Loucy (cell line): Measurements from ENCODE around the gene EFCAB5.

Experiments
- H2AFZ ChIP-seq: fragments of 200-600 bp; sonication (generic); 2 replicates; pipeline ENCODE4 v1.6.0; 2016; ENCODE audit warnings: antibody characterized with exemption, mild to moderate bottlenecking, low read length, moderate library complexity
- H3F3A ChIP-seq: fragments of 200-600 bp; 2 replicates; pipeline ENCODE4 v1.6.0; 2016; ENCODE audit warnings: antibody characterized with exemption, low read depth, mild to moderate bottlenecking
- H3K27me3 ChIP-seq: fragments of 200-600 bp; sonication (generic); 2 replicates; pipeline ENCODE4 v1.6.1; 2014; ENCODE audit warnings: low read length, mild to moderate bottlenecking; ENCODE audit not compliant: insufficient read depth, poor library complexity, severe bottlenecking
- H3K36me3 ChIP-seq: fragments of 200-600 bp; sonication (generic); 2 replicates; pipeline ENCODE4 v1.6.1; 2016; ENCODE audit warnings: low read length; ENCODE audit not compliant: insufficient read depth
- H3K4me1 ChIP-seq: fragments of 200-600 bp; sonication (generic); 2 replicates; pipeline ENCODE4 v1.5.1; 2014; ENCODE audit warnings: low read length, mild to moderate bottlenecking; ENCODE audit not compliant: insufficient read depth, poor library complexity, severe bottlenecking
- H3K4me2 ChIP-seq: fragments of 200-600 bp; sonication (generic); 2 replicates; pipeline ENCODE4 v1.6.0; 2014; ENCODE audit warnings: antibody characterized with exemption, low read length, low read depth, mild to moderate bottlenecking; ENCODE audit not compliant: poor library complexity, severe bottlenecking
- H3K4me3 ChIP-seq: fragments of 200-600 bp; sonication (generic); 2 replicates; pipeline ENCODE4 v1.5.1; 2014; ENCODE audit warnings: low read length, mild to moderate bottlenecking, mixed read lengths; ENCODE audit not compliant: poor library complexity, severe bottlenecking
- H3K79me2 ChIP-seq: fragments of 200-600 bp; sonication (generic); 2 replicates; pipeline ENCODE4 v1.6.1; 2014; ENCODE audit warnings: low read length; ENCODE audit not compliant: insufficient read depth
- H3K9ac ChIP-seq: fragments of 200-600 bp; sonication (generic); 2 replicates; pipeline ENCODE4 v1.6.0; 2014; ENCODE audit warnings: mild to moderate bottlenecking, low read depth, low read length, moderate library complexity; ENCODE audit not compliant: poor library complexity, severe bottlenecking
- H3K9me2 ChIP-seq: fragments of 200-600 bp; sonication (generic); replicated peaks from 2 replicates; pipeline ENCODE4 v1.6.1; 2016; ENCODE audit warnings: low read depth, low read length, mixed read lengths
- H3K9me3 ChIP-seq: fragments of 200-600 bp; sonication (generic); 2 replicates; pipeline ENCODE4 v1.6.1; 2014; ENCODE audit warnings: mild to moderate bottlenecking, antibody characterized with exemption, low read length, low read depth; ENCODE audit not compliant: insufficient read depth
- H4K20me1 ChIP-seq: fragments of 200-600 bp; sonication (generic); 2 replicates; pipeline ENCODE4 v1.6.0; 2014; ENCODE audit warnings: antibody characterized with exemption, low read length, mild to moderate bottlenecking; ENCODE audit not compliant: insufficient read depth, poor library complexity, severe bottlenecking
- EZH2phosphoT487 ChIP-seq: fragments of 200-600 bp; IDR thresholded peaks from 2 replicates; pipeline ENCODE4 v1.6.1; 2018; ENCODE audit warnings: antibody characterized with exemption, mild to moderate bottlenecking, moderate library complexity, borderline replicate concordance
- TF ChIP-seq, protein P1 (sequence below): fragments of 200-600 bp; sonication (generic); conservative IDR thresholded peaks from 2 replicates; pipeline ENCODE4 v1.5.1; 2014; ENCODE audit warnings: mild to moderate bottlenecking, antibody characterized with exemption, low read length

Gene EFCAB5

DNA sequence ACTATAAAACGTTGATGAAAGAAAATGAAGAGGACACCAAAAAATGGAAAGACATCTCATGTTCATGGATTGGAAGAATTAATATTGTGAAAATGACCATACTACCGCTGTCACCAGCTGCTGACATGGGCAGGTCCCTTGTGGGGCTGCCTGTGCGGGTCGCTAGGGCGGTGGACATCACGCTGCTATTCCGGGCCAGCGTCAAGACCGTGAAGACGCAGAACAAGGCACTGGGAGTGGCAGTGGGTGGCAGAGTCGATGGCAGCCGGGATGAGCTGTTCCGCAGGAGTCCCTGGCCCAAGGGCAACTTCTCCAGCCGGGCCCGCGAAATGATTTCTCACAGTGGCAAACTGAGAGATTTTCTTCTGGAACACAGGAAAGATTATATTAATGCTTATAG, 127.0 kb downstream of the EFCAB5 start:
- H3K9me3 ChIP-seq: peaks cover 13% of the 10 kb centered on the region
- no peaks in the 10 kb centered on the region for H3F3A ChIP-seq
- H3K27me3 ChIP-seq: no peaks in the 10 kb centered on the region
- no peaks in the 10 kb centered on the region for H3K4me1 ChIP-seq
- H3K9ac ChIP-seq: no peak overlapping the region
- no peaks in the 10 kb centered on the region for H4K20me1 ChIP-seq
- no peak for TF ChIP-seq EZH2phosphoT487
- TF ChIP-seq, protein P1, sequence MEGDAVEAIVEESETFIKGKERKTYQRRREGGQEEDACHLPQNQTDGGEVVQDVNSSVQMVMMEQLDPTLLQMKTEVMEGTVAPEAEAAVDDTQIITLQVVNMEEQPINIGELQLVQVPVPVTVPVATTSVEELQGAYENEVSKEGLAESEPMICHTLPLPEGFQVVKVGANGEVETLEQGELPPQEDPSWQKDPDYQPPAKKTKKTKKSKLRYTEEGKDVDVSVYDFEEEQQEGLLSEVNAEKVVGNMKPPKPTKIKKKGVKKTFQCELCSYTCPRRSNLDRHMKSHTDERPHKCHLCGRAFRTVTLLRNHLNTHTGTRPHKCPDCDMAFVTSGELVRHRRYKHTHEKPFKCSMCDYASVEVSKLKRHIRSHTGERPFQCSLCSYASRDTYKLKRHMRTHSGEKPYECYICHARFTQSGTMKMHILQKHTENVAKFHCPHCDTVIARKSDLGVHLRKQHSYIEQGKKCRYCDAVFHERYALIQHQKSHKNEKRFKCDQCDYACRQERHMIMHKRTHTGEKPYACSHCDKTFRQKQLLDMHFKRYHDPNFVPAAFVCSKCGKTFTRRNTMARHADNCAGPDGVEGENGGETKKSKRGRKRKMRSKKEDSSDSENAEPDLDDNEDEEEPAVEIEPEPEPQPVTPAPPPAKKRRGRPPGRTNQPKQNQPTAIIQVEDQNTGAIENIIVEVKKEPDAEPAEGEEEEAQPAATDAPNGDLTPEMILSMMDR: no peak
- no peaks in the 10 kb centered on the region for H3K36me3 ChIP-seq
- no peaks in the 10 kb centered on the region for H3K9me2 ChIP-seq
- no peaks in the 10 kb centered on the region for H3K79me2 ChIP-seq
- no peak overlapping the region for H2AFZ ChIP-seq
- H3K4me2 ChIP-seq: no peak overlapping the region
- no peak overlapping the region for H3K4me3 ChIP-seq

DNA sequence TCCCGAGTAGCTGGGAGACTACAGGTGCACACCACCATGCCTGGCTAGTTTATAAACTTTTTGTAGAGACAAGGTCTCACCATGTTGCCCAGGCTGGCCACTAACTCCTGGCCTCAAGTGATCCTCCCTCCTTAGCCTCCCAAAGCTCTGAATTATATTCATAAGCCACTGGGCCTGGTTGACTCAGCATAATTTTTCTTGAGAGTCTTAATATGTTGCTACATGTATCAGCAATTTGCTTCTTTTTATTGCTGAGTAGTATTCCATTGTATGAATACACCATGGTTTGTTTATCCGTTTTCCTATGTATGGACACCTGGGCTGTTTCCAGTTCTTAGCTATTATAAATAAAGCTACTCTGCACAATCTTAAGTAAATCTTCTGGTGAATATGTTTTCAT, 132.8 kb downstream of the EFCAB5 start:
- Histone ChIP-seq H4K20me1 (no peaks in the 10 kb centered on the region), H3K9me3 (no peaks in the 10 kb centered on the region), H3F3A (no peaks in the 10 kb centered on the region), H3K27me3 (peaks cover 5% of the 10 kb centered on the region), H3K36me3 (no peaks in the 10 kb centered on the region), H2AFZ (no peak overlapping the region), H3K9me2 (no peaks in the 10 kb centered on the region), H3K4me1 (no peaks in the 10 kb centered on the region), H3K4me2 (no peak overlapping the region), H3K9ac (no peak overlapping the region), H3K79me2 (no peaks in the 10 kb centered on the region), H3K4me3 (no peak overlapping the region)
- TF ChIP-seq, protein P1: no peak
- no peak for TF ChIP-seq EZH2phosphoT487

DNA sequence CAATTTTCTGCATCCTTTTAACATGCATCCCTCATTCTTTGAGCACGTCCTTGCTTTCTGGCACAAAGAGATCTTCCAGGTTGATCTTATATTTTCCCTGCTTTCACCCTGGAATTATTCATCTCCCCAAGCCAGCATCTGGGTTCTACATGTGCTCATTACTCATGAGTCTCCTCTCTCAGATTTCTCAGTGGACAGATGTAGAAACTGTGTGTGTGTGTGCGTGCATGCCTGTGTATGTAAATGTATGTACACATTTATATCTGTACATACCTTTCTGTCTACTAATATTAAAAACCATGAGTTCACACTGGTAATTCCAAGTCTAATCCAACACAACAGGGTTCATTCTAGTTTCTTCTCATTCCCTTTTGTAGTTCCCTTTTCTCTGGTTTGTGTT, 133.3 kb downstream of the EFCAB5 start:
- Histone ChIP-seq H3F3A (no peaks in the 10 kb centered on the region), H2AFZ (no peak overlapping the region), H3K27me3 (peaks cover 5% of the 10 kb centered on the region), H3K36me3 (no peaks in the 10 kb centered on the region), H4K20me1 (no peaks in the 10 kb centered on the region), H3K4me3 (no peak overlapping the region), H3K79me2 (no peaks in the 10 kb centered on the region), H3K9me2 (no peaks in the 10 kb centered on the region), H3K9me3 (no peaks in the 10 kb centered on the region), H3K9ac (no peak overlapping the region), H3K4me2 (no peak overlapping the region), H3K4me1 (no peaks in the 10 kb centered on the region)
- no peak for TF ChIP-seq EZH2phosphoT487
- TF ChIP-seq, protein P1: no peak
